HG03457 (cell line): ENCODE results near the gene FNDC4.

ENCODE experiments used
- ATAC-seq: cut with Tn5 transposase; IDR thresholded peaks from one replicate; pipeline ENCODE4 v1.9.1; 2021; ENCODE audit warnings: moderate number of reproducible peaks; ENCODE audit not compliant: unreplicated experiment

The FNDC4 gene

DNA sequence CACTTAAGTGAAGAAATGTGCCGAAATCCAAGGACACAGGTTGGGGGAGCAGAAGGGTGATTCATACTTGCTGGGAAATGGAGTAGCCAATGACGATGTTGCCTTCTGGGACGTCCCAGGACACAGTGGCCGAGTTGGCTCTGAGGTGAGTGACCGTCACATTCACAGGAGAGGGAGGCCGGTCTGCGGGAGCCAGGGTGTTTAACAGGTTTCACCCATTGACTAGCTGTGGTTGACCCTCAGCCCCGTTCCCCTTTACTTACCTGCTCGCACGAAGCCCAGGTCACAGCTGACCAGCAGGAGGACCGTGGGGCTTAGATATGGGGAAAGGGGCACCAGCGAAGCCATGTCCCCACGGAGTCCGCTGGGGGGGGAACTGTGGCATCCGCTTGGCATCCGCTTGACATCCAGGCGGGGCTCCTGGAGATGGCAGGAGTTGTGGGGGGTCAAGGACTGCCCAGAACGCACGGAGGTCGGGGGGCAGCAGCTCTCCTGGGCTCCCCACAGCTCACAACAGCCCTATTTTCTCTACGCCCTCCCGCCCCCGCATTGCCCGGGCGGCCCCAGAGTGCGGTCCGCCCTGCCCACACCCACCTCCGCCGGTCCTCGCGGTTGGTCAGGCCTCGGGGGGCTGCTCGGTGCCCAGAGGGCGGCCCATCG is 586 bp downstream of the FNDC4 start:
- ATAC-seq, result no peak

DNA sequence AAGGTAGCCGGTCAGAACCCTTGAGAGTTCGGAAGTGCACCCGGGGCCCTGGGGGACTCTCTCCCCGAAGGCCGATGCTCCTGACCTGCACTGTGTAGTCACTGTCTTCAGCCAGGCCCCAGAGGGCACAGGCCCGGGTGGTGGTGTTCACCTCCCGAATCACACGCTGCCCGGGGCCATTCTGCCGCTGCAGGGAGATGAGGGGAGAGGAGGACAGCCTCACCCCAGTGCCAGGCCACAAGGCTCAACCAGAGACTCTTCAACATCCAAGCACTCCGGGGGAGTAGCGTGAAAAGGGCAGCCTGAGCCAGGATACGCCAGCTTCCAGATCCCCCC is 1.1 kb downstream of the FNDC4 start:
- no peak for ATAC-seq

DNA sequence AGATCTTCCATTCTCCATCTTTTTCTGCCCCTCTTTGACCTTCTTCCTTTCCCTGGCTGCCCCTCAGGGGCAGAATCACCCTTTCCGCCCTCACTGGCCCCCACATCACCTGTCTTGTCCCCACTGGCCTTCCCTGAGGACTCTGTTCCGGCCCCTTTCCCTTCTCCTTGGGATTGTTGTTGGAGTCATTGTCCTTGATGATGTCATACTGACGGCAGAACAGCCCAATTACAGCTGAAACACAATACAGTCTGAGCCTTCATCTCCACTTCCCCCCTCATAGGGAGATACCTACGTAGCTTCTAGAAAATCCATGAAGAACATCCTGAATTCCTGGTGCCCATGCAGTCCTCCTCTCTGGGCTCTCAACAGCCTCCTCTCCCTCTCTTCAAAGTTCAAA is 2.4 kb downstream of the FNDC4 start:
- no peak for ATAC-seq

DNA sequence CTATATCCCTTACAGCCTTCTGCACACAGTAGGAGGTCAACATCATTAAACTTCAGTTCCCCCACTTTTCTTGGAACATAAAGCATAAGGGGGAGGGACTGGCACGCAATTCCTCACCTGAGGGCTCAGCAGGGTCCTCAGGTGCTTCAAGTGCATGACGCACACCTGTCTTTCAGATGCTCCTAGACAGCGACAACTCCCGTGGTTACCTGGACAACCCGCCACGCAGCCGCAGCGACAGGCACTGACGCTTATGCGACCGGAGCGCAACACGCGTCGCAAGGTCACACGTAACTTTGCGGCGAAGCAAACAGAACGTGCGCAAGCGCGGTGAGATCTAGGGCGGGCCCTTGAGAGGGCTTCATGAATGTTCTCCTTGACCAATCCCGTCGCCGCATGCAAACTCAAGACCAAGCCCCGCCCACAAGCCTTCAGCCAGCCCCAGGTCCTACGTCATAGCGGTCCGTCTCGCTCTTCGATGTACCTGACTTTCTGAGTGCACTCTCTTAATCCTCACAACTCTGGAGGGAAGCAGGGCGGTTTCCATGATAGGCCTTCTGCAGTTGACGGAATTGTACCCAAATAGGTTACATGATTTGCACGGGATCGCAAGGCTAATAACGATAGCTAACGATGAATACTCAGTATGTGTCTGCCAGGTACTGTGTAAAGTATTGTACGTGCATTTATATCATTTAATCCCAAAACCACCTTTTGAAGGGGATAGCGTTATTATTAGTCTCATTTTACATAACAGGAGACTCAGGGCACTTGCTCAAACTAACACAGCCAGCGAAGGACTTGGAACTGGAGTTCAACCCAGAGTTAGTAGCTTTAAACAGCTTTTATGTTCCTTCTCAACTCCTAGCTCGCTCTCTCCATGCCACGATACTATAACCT is 5.3 kb downstream of the FNDC4 start, which contains the start of gene IFT172:
Gene IFT172 (minus strand): TSS at position 246 of the 900 bp plus-strand sequence. CDS start 90 bp downstream, at position 156.
- peak; percentile 83 for ATAC-seq

DNA sequence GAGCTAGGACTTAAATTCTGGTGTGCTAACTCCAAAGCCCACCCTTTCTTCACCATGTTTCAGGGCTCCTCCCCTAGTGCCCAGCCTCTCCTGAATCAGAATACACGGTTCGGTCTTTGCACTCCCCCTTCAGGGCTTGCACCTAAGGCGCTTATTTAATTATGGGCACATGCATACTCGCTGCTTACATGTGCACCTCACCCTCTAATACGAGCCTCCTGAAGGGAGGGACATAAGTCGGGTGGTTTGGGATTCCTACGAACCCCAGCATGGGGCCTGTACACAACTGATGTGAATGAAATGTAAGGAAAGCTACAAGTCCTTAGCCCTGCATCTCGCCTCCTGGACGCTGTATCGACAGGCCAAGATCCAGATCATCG is 5.9 kb downstream of the FNDC4 start:
- peak; percentile 7 for ATAC-seq

DNA sequence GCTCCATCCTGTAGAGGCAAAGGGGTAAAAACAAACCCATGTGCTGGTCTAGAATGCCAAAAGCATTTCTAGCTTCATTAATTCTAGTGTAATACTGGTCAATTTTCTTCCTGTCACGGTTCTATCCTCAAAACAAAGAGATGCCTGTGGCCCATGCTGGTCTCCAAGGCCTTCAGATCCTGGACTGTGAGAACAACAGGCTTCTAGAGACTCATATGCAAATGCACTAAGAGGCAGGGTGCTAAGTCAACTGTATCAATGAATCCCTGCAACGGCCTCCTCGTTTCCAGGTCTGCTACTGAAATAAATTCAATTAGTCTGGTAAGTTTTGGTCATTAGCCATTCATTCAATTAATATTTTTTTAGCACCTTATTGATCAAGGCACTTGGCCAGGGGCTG is 9.5 kb downstream of the FNDC4 start:
- ATAC-seq, result no peak

DNA sequence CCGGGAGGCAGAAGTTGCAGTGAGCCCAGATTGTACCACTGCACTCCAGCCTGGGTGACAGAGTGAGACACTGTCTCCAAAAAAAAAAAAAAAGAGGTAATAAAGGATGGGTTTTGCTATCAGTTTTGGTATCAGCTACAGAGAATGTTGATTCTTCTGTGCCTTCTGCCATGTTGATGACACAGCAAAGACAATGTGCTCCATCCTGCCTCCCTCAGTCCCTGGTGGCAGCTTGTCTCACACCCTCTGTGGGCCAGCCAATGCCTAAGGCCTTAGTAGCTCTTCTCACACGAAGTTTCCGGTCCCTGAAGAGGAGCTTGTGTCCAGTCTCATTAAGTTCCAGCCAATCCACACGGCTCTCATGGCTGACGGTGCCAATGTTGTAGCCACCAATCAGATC is 23.0 kb downstream of the FNDC4 start:
- ATAC-seq, result no peak

DNA sequence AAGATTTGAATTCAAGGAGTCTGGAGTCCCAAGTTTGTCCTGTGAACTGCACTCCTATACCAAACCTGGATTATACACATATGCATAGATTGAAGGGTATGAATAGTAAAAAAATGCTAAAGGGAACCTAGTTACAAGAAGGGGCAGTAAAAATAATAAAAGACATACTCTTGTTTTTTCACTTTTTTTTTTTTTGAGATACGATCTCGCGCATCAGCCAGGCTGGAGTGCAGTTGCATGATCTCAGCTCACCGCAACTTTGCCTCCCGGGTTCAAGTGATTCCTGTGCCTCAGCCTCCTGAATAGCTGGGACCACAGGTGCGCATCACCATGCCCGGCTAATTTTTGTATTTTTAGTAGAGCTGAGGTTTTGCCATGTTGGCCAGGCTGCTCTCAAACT is 30.6 kb downstream of the FNDC4 start:
- no peak for ATAC-seq

DNA sequence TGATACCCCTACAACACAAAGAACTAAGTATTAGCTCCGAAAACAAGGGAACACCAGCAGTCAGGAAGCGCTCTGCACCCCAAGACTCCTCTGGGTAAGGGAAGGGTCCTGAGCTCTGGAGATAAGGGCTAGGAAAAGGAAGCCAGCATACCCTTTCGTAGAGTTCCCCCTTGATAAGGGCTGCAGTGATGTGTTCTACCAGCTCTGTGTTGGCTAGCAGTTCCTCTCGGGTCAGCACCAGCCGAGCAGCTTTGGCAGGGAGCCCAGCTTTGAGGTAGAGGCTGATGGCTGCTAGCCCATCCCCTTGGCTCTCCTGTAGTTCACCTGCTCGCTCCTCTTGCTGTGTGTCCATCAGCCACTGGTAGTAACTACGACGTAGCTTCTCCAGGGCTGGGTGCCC is 33.9 kb downstream of the FNDC4 start:
- no peak for ATAC-seq

DNA sequence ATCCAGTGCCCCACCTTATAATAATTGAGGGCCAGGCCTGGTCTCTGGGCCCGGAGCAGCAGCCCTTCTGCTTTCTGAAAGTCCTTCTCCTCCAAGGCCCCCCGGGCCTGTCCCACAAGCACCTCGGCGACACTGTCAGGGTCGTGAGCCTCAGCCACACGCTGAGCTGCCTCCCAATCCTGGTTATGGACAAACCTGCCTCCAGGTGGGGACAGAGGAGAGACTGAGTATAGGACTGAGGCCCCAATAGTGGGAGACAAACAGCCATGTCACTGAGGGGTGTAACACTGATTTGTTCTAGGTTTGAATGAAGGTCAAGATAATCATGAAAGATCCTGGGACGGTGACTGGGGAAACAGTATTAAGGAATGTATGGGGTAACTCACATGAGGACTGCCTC is 41.0 kb downstream of the FNDC4 start:
- ATAC-seq, result no peak

DNA sequence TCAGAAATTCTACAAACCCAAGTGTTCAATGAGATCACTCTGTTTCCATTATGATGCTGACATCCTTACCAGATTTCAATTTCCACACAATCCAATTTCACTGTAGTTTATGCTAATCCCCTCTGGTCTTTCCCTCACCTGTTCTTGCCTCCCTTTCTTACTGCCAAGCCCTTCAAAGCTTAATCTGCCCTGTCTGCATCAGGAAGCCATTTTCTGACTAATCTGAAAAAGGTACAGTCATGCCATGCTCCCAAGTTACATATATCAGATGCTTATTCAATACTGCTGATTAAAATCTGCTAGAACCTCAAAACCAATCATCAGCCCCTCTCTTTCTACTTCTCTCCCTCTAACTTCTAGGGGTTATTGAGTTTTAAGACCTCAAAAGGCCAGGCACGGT is 43.9 kb downstream of the FNDC4 start:
- ATAC-seq, result no peak

DNA sequence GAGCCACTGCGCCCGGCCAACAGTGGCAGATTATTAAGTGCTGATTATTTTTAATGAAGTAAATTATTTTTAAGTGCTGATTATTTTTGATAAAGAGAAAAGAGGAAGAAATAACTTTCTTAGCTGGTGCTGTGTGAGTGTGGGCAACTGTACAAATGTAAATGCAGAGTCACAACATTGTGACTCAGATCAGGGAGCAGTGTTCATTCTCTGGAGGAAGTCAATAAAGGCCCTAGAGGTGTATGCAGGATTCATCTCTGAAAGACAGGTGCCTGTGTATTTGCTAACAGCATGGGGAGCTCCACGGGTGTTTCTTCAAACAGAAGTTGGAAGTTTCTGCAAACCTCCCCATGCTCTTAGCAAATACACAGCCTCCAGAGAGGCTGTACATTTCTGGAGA is 46.6 kb downstream of the FNDC4 start:
- no peak for ATAC-seq

DNA sequence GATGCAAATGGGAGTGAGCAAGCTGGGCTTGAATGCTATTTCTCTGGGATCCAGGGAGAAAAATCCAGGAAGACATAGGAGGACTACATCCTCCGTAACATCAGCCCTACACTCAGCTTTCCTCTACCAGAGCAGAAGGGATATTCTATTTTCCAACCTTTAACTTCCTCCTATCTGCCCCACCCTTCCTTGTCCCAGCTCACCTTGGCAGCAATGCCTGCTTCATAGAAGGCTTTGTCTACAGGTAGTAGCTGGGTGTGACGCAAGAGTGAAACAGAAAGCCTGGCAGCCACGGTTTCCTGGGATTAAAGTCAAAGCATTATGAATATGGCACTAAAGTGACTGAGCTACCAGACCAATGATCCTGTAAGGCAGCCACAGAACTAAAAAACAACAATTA is 48.9 kb downstream of the FNDC4 start:
- ATAC-seq, result no peak

DNA sequence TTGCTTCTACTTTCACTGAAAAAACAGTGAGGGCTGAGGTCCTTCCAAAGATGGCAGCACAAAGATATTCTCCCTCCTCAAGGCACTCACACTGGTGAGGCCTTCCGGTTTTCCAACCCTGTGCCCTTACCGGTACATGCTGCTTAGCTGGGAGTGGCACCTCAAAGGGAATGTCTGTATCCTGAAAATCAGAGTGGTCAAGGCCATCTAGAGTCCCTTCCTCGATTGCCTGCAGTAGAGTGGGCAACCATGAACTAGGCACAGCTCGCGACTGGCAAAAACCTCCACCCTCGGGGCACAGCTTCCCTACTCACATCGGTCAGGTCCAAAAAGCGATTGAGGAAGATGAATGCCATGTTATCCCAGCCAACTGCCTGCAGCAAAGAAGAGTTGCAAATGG is 49.4 kb downstream of the FNDC4 start:
- no peak for ATAC-seq

DNA sequence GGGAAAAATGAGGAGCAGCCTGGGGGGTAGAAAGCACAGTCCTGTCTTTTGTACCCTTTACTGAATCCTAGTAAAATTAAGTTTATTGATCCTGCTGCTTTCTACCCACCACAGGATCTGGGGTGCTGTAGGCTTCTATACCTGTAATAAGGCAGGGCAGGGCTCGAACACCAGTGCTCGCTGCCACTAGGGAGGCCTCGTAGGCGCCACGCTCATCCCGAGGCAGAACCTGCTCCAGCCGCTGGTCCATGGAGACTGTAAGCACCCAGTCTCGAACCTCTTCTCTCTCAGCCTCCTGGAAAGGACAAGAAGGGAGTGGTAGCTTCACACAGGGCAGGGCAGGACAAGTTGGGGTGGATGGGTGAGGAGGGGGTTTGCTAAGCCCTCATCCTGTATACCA is 49.8 kb downstream of the FNDC4 start:
- no peak for ATAC-seq

DNA sequence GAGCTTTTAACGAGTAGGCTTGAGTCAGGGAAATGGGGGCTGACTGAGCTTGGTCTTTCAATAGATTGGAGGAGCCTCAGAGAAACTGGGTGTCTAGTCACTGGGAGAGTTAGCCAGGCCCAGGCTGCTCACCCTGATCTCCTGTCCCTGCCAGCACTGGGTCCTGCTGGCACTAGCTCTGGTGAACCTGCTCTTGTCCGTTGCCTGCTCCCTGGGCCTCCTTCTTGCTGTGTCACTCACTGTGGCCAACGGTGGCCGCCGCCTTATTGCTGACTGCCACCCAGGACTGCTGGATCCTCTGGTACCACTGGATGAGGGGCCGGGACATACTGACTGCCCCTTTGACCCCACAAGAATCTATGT is 52.1 kb downstream of the FNDC4 start:
- no peak for ATAC-seq

DNA sequence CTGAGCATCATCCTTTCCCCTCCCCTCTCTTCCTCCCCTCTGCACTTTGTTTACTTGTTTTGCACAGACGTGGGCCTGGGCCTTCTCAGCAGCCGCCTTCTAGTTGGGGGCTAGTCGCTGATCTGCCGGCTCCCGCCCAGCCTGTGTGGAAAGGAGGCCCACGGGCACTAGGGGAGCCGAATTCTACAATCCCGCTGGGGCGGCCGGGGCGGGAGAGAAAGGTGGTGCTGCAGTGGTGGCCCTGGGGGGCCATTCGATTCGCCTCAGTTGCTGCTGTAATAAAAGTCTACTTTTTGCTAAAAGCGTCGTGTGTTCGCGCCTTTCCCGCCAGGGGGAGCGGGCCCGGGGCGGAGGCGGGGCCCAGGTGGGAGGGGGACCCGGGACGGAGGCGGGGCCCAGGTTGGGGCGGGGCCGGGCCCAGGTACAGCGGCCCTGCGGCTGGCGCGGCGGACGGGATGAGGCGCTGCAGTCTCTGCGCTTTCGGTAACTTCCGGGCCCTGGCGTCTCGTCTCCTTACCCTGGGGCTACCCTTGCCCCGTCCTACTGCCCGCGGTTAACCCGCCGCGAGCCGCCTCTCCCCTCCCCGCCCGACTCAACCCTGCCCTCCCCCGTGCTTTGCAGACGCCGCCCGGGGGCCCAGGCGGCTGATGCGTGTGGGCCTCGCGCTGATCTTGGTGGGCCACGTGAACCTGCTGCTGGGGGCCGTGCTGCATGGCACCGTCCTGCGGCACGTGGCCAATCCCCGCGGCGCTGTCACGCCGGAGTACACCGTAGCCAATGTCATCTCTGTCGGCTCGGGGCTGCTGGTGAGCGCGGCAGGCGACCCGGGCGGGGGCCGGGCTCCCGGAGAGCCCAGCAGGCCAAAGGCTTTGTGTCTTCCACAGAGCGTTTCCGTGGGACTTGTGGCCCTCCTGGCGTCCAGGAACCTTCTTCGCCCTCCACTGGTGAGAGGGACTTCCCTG is 52.8 kb downstream of the FNDC4 start, which contains the start of gene KRTCAP3:
Gene KRTCAP3 (plus strand): TSS at position 424 of the 962 bp plus-strand sequence. CDS start 32 bp downstream, at position 456.
- no peak for ATAC-seq
